Activated T-cell treated with anti-CD3 and anti-CD28 coated beads, Interleukin-2, amount 50 U/mL, for 72 hours (primary cell): Measurements from ENCODE around the gene ZC3H4. TPM values are rescaled to one million over a fixed set of nuclear protein-coding genes. Genes with fewer than 3 reads are reported as not detected.

Source experiments
- ATAC-seq, 2 donors: fragments of 150-1000 bp; cut with Tn5 transposase; replicated peaks in 1 of 2; 2 replicates each; pipeline ENCODE4 v1.10.0; 2021; ENCODE audit warnings: moderate library complexity in 2 of 2, mild to moderate bottlenecking in 1 of 2
- DNase-seq, 2 donors: peaks; one replicate each; pipeline ENCODE4 v3.0.0; 2021 to 2022; ENCODE audit warnings: mixed read lengths in 1 of 2
- H3K27ac Mint-ChIP-seq: one replicate; pipeline ENCODE4 v1.8.0; 2022; ENCODE audit warnings: mild to moderate bottlenecking, moderate library complexity, mixed read lengths
- H3K27me3 Mint-ChIP-seq: one replicate; pipeline ENCODE4 v1.8.0; 2022; ENCODE audit warnings: low read depth, mixed read lengths
- H3K36me3 Mint-ChIP-seq, 2 donors: one replicate each; pipeline ENCODE4 v1.8.0; 2022; ENCODE audit warnings: mixed read lengths in 2 of 2, mild to moderate bottlenecking in 1 of 2; ENCODE audit not compliant: insufficient read depth in 2 of 2
- H3K4me1 Mint-ChIP-seq: one replicate; pipeline ENCODE4 v1.8.0; 2022; ENCODE audit warnings: low read depth, mixed read lengths
- H3K4me3 Mint-ChIP-seq, 2 donors: one replicate each; pipeline ENCODE4 v1.8.0; 2022; ENCODE audit warnings: mild to moderate bottlenecking in 2 of 2, mixed read lengths in 2 of 2, moderate library complexity in 2 of 2
- H3K9me3 Mint-ChIP-seq, 2 donors: one replicate each; pipeline ENCODE4 v1.8.0; 2022; ENCODE audit warnings: mixed read lengths in 2 of 2
- total RNA-seq, 2 donors: library from RNA; stranded (reverse); gene quantifications; one replicate each; pipeline ENCODE4 v1.2.3, GENCODE V29; 2022

ZC3H4 gene
- total RNA-seq, 2 donors from 2014 or later, result 76.0 to 84.0 TPM

DNA sequence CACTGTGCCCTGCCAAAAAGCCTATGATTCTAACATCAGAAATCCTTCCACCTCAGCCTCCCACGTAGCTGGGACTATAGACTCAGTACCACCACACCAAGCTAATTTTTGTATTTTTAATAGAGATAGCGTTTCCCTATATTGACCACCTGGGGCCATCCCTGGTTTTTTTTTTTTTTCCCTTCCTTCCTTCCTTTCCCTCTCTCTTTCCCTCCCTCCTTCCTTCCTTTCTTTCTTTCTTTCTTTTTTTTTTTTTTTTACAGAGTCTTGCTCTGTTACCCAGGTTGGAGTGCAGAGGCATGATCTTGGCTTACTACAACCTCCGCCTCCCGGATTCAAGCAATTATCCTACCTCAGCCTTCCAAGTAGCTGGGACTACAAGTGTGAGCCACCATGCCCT lies 16.0 kb upstream of the ZC3H4 start:
- ATAC-seq, result no peak
- peak overlapping the region; percentile 83 for H3K27ac Mint-ChIP-seq

DNA sequence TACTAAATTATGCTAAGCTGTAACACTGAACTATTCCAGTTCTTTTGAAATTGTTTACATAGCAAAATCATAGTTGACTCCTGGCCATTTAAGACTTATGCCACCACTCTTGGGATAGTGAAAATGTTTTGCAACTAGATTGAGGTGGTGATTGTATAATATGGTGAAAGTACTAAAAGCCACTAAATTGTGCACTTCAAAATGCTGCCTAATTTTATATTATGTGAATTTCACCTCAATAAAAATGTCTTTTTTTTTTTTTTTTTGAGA lies 12.0 kb upstream of the ZC3H4 start:
- Mint-ChIP-seq H3K27me3 (no peaks in the 10 kb centered on the region), H3K9me3 (peaks cover 2 to 3% of the 10 kb centered on the region in 2 donors), H3K4me3 (no peak overlapping the region), H3K4me1 (peaks cover 10% of the 10 kb centered on the region), H3K36me3 (peaks cover 3% of the 10 kb centered on the region in 2 donors), H3K27ac (no peak overlapping the region)
- no peak for DNase-seq
- ATAC-seq, result no peak

More for the DNA sequence above, 16.0 kb upstream of the ZC3H4 start:
- no peak for DNase-seq
- peaks cover 2 to 3% of the 10 kb centered on the region in 2 donors for H3K9me3 Mint-ChIP-seq
- no peaks in the 10 kb centered on the region for H3K27me3 Mint-ChIP-seq
- H3K4me3 Mint-ChIP-seq, result peak overlapping the region in 1 of 2 donors; percentile 22
- peaks cover 48% of the 10 kb centered on the region for H3K4me1 Mint-ChIP-seq
- peaks cover 19 to 32% of the 10 kb centered on the region in 2 donors for H3K36me3 Mint-ChIP-seq

DNA sequence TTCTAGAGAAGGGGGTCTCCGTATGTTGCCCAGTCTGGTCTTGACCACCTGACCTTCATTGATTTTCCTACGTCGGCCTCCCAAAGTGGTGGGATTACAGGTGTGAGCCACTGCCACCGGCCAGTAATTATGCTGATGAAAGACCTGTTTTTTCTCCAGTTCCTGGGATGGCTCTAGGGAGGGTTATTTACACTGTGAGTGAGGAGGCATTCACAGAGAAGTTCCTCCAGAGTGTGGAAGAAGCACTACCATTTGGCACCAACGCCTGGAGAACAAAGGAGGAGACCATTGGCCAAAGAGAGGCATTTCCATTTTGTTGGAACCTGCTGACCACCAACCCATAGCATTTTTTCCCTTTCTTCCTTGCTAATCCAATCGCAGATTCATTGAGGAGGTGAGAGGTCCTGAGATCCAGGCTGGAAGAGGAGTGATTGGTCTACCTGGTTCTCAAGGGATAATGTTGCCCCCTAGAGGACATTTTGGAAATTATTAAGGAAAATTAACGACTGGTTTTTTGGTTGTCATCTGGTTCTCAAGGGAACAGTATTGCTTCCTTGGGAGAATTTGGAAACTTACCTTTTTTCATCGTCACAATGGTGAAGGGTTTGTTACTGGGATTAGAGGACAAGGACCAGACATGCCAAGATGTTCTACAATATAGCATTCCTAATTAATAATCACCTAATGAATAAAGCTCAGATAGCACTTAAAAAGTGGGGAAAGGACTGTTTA lies 11.5 kb upstream of the ZC3H4 start:
- Mint-ChIP-seq H3K4me1 (peaks cover 5% of the 10 kb centered on the region), H3K27me3 (no peaks in the 10 kb centered on the region), H3K9me3 (no peaks in the 10 kb centered on the region), H3K4me3 (no peak overlapping the region), H3K36me3 (no peaks in the 10 kb centered on the region), H3K27ac (no peak overlapping the region)
- ATAC-seq (peak; percentile 32 to 53), DNase-seq (no peak)

DNA sequence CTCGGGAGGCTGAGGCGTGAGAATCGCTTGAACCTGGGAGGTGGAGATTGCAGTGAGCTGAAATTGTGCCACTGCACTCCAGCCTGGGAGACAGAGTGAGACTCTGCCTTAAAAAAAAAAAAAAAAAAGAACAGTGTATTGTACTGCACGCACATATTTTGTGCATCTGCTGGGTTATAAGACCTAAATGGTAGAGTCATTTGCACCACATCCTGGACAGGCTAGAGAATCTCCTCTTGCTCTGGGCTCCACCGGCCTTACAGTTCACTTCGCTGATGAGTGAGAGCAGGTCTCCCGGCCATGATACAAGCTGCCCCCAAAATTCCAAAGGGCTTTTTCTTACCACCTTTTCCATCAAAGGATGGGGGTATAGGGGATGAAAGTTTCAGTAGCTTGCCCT lies 9.8 kb upstream of the ZC3H4 start:
- no peaks in the 10 kb centered on the region for H3K27me3 Mint-ChIP-seq

DNA sequence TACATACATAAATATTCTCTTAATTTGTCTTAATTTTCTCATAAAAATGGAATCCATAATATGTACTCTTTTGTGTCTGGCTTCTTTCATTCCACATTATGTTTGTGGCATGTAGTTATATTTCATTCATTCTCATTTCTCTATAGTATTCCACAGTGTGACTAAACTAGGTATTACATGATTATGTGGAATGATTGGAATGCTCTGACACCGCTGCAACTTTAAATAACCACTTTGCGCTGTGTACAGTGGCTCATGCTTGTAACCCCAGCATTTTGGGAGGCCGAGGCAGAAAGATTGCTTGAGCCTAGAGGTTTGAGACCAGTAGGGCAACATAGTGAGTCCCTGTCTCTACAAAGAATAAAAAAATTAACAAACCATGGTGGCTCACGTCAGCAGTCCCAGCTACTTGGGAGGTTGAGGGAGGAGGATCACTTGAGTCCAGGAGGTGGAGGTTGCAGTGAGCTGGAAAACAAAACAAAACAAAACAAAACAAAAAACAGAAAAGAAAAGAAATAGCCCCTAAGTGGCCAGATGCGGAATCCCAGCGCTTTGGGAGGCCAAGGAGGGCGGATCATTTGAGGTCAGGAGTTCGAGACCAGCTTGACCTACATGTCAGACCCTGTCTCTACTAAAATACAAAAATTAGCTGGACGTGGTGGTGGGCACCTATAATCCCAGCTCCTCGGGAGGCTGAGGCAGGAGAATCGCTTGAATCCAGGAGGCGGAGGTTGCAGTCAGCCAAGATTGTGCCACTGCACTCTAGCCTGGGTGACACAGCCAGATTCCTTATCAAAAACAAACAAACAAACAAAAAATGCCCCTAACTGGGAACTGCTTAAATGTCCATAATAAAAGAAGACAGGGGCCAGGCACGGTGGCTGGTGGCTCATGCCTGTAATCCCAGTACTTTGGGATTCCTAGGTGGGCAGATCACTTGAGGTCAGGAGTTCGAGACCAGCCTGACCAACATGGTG lies 9.1 kb upstream of the ZC3H4 start:
- ATAC-seq (no peak), DNase-seq (no peak)
- no peaks in the 10 kb centered on the region for H3K27me3 Mint-ChIP-seq
- H3K27ac Mint-ChIP-seq, result no peak overlapping the region
- H3K4me1 Mint-ChIP-seq, result peaks cover 5% of the 10 kb centered on the region
- H3K9me3 Mint-ChIP-seq, result no peaks in the 10 kb centered on the region
- no peak overlapping the region for H3K4me3 Mint-ChIP-seq
- no peaks in the 10 kb centered on the region for H3K36me3 Mint-ChIP-seq

More for the DNA sequence above, 9.8 kb upstream of the ZC3H4 start:
- H3K9me3 Mint-ChIP-seq, result no peaks in the 10 kb centered on the region
- DNase-seq, result no peak
- peaks cover 5% of the 10 kb centered on the region for H3K4me1 Mint-ChIP-seq
- no peak overlapping the region for H3K4me3 Mint-ChIP-seq
- no peak for ATAC-seq
- H3K36me3 Mint-ChIP-seq, result no peaks in the 10 kb centered on the region
- H3K27ac Mint-ChIP-seq, result no peak overlapping the region

DNA sequence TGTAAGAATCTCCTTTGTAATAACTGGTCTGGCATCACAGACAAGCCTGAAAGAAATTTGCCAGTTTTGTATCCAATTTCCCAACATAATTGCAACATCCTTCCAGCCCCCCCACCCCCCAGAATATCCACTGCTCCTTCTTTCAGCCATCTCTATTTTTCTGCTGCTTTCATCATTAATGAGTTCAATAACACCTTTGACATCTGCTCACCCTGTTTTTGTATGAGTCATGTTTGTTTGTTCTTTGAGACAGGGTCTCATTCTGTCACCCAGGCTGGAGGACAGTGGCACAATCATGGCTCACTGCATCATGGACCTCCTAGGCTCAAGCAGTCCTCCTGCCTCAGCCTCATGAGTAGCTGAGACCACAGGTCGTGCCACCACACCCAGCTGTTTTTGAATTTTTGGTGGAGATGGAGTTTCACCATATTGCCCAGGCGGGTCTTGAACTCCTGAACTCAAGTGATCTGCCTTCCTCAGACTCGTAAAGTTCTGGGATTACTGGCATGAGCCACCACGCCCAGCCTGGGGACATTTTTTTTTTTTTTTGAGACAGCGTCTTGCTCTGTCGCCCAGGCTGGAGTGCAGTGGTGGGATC lies 7.0 kb upstream of the ZC3H4 start:
- H3K9me3 Mint-ChIP-seq, result no peaks in the 10 kb centered on the region
- H3K36me3 Mint-ChIP-seq, result no peaks in the 10 kb centered on the region
- H3K4me1 Mint-ChIP-seq, result peaks cover 5% of the 10 kb centered on the region
- no peak overlapping the region for H3K4me3 Mint-ChIP-seq
- H3K27me3 Mint-ChIP-seq, result no peaks in the 10 kb centered on the region
- no peak for DNase-seq
- H3K27ac Mint-ChIP-seq, result no peak overlapping the region
- no peak for ATAC-seq

DNA sequence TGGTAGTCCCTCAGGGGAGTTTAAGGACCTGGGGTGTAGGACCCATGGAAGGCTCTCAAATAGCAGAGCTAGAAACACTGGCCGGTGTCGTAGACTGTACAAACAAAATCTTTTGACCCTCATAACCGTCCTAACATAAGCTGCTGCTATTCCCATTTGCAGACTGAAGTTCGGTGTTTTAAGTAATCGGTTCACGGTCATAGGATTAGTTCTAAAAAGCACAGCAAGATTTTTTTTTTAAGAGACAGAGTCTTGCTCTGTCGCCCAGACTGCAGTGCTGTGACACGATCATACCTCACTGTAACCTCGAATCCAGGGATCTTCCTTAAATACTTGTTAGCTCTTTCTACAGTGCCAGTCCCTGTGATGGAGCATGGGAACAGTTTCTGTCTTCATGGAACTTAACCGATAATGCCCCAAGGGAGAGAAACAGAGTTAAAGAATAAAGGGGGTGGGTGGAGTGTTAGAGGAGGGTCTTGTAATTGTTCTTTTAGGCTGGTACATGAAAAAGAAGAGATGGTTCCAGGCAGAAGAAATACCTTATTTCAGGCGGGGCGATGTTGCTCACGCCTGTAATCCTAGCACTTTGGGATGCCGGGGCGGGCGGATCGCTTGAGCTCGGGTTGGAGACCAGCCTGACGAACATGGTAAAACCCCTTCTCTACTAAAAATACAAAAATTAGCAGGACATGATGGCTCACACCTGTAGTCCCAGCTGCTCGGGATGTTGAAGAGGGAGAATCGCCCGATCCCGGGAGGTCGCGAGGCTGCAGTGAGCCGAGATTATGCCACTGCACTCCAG lies 475 bp upstream of the ZC3H4 start:
- no peak for ATAC-seq
- no peak for DNase-seq
- no peaks in the 10 kb centered on the region for H3K27me3 Mint-ChIP-seq
- H3K4me1 Mint-ChIP-seq, result peaks cover 29% of the 10 kb centered on the region
- H3K36me3 Mint-ChIP-seq, result peaks cover 20 to 28% of the 10 kb centered on the region in 2 donors
- H3K27ac Mint-ChIP-seq, result peak overlapping the region; percentile 98
- peak overlapping the region; percentile 93 to 100 for H3K4me3 Mint-ChIP-seq
- no peaks in the 10 kb centered on the region for H3K9me3 Mint-ChIP-seq

DNA sequence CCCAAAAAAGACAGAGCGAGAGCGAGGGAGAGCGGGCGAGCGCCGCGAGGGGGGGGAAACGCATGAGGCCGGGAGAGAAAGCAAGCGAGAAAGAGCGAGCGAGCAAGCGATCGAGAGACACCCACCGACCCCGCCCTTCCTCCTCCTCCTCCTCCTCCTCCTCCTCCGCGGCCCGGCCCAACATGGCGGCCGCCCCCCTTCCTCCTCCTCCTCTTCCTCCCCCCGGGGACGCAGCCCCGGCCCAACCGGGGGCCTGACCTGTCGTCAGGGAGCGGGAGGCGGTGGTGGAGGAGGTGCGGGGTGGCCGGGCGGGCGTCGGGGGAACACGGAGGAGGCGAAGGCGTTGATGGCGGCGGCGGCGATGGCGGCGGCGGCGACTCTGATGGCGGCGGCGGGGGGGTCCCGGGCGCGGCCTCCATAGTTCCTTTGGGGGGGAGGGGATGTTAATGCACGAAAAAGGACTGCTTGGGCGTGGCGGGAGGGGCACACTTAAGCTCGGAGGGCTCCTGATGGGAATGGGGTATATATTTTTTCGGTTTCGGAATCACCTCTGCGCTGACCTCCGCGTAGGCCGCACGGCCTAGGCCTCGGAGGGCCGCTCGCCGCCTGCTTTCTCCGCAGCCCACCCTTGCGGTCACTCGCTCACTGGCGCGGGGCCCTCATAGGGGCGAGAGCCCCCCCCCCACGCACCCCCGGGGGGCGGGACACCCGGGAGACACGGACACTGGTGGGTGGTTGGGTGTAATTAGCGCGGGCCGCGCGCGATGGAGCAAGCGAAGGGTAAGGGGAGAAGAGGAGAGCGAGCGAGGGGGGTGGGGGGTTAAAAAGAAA lies 1.2 kb downstream of the ZC3H4 start:
- peak overlapping the region; percentile 93 to 100 for H3K4me3 Mint-ChIP-seq
- ATAC-seq, result peak; percentile 16 to 23
- H3K27me3 Mint-ChIP-seq, result no peaks in the 10 kb centered on the region
- H3K36me3 Mint-ChIP-seq, result peaks cover 22 to 35% of the 10 kb centered on the region in 2 donors
- H3K27ac Mint-ChIP-seq, result peak overlapping the region; percentile 98
- peaks cover 45% of the 10 kb centered on the region for H3K4me1 Mint-ChIP-seq
- peak; percentile 88 to 94 for DNase-seq
- H3K9me3 Mint-ChIP-seq, result no peaks in the 10 kb centered on the region

DNA sequence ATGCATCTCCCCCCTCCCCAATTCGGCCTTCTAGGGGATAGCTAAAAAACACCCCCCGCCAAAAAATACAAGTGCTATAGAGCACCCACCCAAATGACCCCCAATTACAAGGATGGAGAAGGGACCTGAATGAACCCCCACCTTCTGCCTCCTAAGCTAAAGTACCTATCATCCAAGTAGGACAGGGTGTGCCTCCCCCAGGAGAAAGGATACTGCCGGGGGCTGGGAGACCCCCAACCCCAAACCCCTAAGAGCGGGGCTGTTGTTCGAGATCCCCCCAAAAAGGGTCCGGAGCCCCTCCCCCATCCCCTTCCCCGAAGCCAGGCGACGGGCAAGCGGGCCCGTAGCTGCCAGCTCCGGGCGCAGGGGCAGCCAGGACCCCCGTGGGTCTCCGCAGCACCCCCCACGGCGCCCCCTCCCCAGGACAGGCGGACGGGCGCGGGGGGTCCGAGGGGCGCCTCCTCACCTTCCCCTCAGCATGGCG lies 1.9 kb downstream of the ZC3H4 start:
- Mint-ChIP-seq H3K36me3 (peaks cover 22 to 35% of the 10 kb centered on the region in 2 donors), H3K4me1 (peaks cover 52% of the 10 kb centered on the region), H3K27ac (peak overlapping the region; percentile 98), H3K27me3 (no peaks in the 10 kb centered on the region), H3K9me3 (no peaks in the 10 kb centered on the region), H3K4me3 (peak overlapping the region; percentile 93 to 100)
- DNase-seq (no peak), ATAC-seq (no peak)

DNA sequence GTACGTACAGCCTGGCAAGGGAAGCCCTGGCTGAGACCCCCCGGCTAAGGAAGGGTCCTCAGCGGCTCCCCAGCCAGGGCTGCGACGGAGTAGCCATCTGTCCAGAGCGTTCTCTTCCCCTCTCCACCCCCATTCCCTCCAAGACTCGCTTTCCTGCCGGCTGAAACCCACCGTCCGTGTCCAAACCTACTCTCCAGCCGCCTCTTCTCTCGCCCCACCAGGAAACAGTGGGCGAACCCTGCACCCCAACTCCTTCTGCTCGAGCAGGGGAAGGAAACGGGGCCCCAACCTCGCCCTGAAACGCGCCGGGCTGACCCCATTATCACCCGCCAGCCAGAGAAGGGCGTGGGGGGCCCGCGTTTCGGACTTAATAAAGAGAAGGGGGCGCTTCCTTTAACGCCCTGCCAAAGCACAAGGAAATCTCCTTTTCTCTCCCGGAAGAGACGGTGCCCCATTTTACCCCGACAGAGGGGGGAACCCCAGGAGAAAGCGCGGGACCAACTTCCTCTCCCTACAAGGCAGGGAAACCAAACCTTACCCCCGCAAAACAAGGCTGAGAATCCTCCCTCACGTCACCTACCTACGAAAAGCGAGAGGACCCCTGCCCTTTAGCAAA lies 2.5 kb downstream of the ZC3H4 start:
- peak; percentile 59 to 65 for DNase-seq
- H3K9me3 Mint-ChIP-seq, result no peaks in the 10 kb centered on the region
- H3K36me3 Mint-ChIP-seq, result peaks cover 22 to 35% of the 10 kb centered on the region in 2 donors
- ATAC-seq, result no peak
- H3K4me3 Mint-ChIP-seq, result peak overlapping the region; percentile 93 to 100
- H3K27me3 Mint-ChIP-seq, result no peaks in the 10 kb centered on the region
- peak overlapping the region; percentile 94 for H3K27ac Mint-ChIP-seq
- H3K4me1 Mint-ChIP-seq, result peaks cover 58% of the 10 kb centered on the region

DNA sequence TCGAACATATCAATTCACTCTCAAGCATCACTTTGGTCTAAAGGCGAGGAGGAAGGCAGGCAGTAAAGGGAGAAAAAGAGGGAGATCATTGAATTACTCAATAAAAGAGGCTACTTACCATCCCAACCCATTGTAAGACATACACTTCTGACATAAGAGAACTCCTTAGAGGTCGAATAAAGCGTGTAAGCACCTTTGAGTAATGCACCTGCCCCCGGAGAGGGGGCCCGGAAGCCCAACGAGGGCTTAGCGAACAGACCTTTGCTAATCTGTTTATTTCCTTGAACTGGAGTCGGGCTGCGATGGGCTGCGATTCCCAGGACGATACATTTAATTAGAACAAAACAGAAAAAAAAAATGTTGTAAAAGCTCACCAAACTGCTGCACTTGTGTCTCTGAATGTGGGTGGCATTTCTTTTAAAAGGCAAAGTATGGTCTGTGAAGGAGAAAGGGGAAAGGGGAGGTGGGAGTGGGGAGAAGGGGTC lies 3.0 kb downstream of the ZC3H4 start:
- Mint-ChIP-seq H3K27ac (peak overlapping the region; percentile 94), H3K4me1 (peaks cover 64% of the 10 kb centered on the region), H3K27me3 (no peaks in the 10 kb centered on the region), H3K9me3 (no peaks in the 10 kb centered on the region), H3K36me3 (peaks cover 25 to 40% of the 10 kb centered on the region in 2 donors), H3K4me3 (peak overlapping the region; percentile 93 to 100)
- ATAC-seq (no peak), DNase-seq (peak; percentile 48 to 60)
